Measurements from ENCODE around the gene C2CD5. TPM values are rescaled to one million over a fixed set of nuclear protein-coding genes. Genes with fewer than 3 reads are reported as not detected.

C2CD5 gene
- total and polyA plus RNA-seq, 2 of the 13 experiments (the other 11 are each of a cell fraction or from before 2014, with no cell fraction given): 12.6 to 14.6 TPM

GRCh38 chr12:22473212-22473611 lies 71.1 kb downstream of the C2CD5 start:
- POLR2A ChIA-PET: no interaction called here
- Histone ChIP-seq H3K4me3 (replicated peaks in 1 of 3; ENCODE audit: insufficient read depth in 1 of 3, low read depth in 2 of 3, low read length in 3 of 3) (no peak overlapping the region), H3K9ac (ENCODE audit: insufficient read depth, low read depth, low read length) (no peak overlapping the region), H3K4me2 (ENCODE audit: low read depth, low read length) (no peak overlapping the region), H3K9me3 (ENCODE audit: low read length) (no peaks in the 10 kb centered on the region), H3K36me3 (replicated peaks in 1 of 2; ENCODE audit: control insufficient read depth in 1 of 2, insufficient read depth in 2 of 2, low read length in 2 of 2) (no peaks in the 10 kb centered on the region), H2AFZ (ENCODE audit: low read length) (no peak overlapping the region), H3K79me2 (ENCODE audit: insufficient read depth, low read length) (no peaks in the 10 kb centered on the region), H3K27me3 (ENCODE audit: control insufficient read depth in 1 of 2, insufficient read depth in 2 of 2, low read length in 2 of 2) (no peaks in the 10 kb centered on the region), H3K4me1 (ENCODE audit: insufficient read depth, low read length) (no peaks in the 10 kb centered on the region), H3K27ac (ENCODE audit: extremely low read length, insufficient read depth, low read length) (no peak overlapping the region), H4K20me1 (ENCODE audit: insufficient read depth, low read length) (no peaks in the 10 kb centered on the region)
- ATAC-seq: no peak
- in situ Hi-C loops (cut with HindIII; ENCODE audit: extremely low pct_ligation_motif_present, low pct_unique_long_range_greater_than_20kb) (no loop called here), intact Hi-C loops (cut with micrococcal nuclease; ENCODE audit: unreplicated experiment) (no loop called here)
- FAIRE-seq: no peak
- CTCF ChIA-PET (ENCODE audit: low intra/inter-chr PET ratio, low total read pairs): no interaction called here
- 91% methylated on average over 5 of the region's 5 CpGs for WGBS (ENCODE audit: low lambda C conversion rate)
- TF ChIP-seq ZBTB7B (CRISPR knock-in tag; IDR thresholded peaks at IDR 0.05): no peak
- TF ChIP-seq ZFP91 (CRISPR knock-in tag; IDR thresholded peaks at IDR 0.05; ENCODE audit: borderline replicate concordance): no peak
- TF ChIP-seq SIX4 (CRISPR knock-in tag; IDR thresholded peaks at IDR 0.05): no peak
- TF ChIP-seq ZNF251 (CRISPR knock-in tag; IDR thresholded peaks at IDR 0.05): no peak
- TF ChIP-seq ZNF775 (CRISPR knock-in tag; IDR thresholded peaks at IDR 0.05; ENCODE audit: borderline replicate concordance): no peak
- TF ChIP-seq PITX1 (CRISPR knock-in tag; IDR thresholded peaks at IDR 0.05): no peak
- DNase-seq (ENCODE audit: low spot score): no peak
- no TSS peak for BruUV-seq (replicated peaks)

- TF ChIP-seq SMYD3 (CRISPR knock-in tag; IDR thresholded peaks at IDR 0.05): no peak
- TF ChIP-seq RAD21 (CRISPR knock-in tag; IDR thresholded peaks at IDR 0.05): no peak
- TF ChIP-seq NFKBIZ (CRISPR knock-in tag; IDR thresholded peaks at IDR 0.05): no peak
- TF ChIP-seq HMGA1 (CRISPR knock-in tag; conservative IDR thresholded peaks at IDR 0.05): no peak
- TF ChIP-seq MXD3 (CRISPR knock-in tag; IDR thresholded peaks at IDR 0.05): no peak
- TF ChIP-seq ZNF768 (CRISPR knock-in tag; IDR thresholded peaks at IDR 0.05): no peak
- TF ChIP-seq ZBTB44 (CRISPR knock-in tag; IDR thresholded peaks at IDR 0.05): no peak
- TF ChIP-seq ZBTB7A (CRISPR knock-in tag; IDR thresholded peaks at IDR 0.05): no peak
- TF ChIP-seq ZNF570 (CRISPR knock-in tag; IDR thresholded peaks at IDR 0.05; ENCODE audit: borderline replicate concordance): no peak
- TF ChIP-seq NFRKB (IDR thresholded peaks at IDR 0.05): no peak
- H3K4me2 ChIP-seq (ENCODE audit: low read depth, low read length): no peak overlapping the region
- no peak for DNase-seq (ENCODE audit: low spot score)
- WGBS (ENCODE audit: low lambda C conversion rate): 92% methylated on average over 10 of the region's 10 CpGs
- H3K4me3 ChIP-seq (replicated peaks in 1 of 3; ENCODE audit: insufficient read depth in 1 of 3, low read depth in 2 of 3, low read length in 3 of 3): no peak overlapping the region
- no peaks in the 10 kb centered on the region for H4K20me1 ChIP-seq (ENCODE audit: insufficient read depth, low read length)
- ChIA-PET POLR2A (no interaction called here), CTCF (ENCODE audit: low intra/inter-chr PET ratio, low total read pairs) (no interaction called here)
- no peaks in the 10 kb centered on the region for H3K79me2 ChIP-seq (ENCODE audit: insufficient read depth, low read length)
- no peaks in the 10 kb centered on the region for H3K36me3 ChIP-seq (replicated peaks in 1 of 2; ENCODE audit: control insufficient read depth in 1 of 2, insufficient read depth in 2 of 2, low read length in 2 of 2)
- in situ Hi-C loops (cut with HindIII; ENCODE audit: extremely low pct_ligation_motif_present, low pct_unique_long_range_greater_than_20kb) (no loop called here), intact Hi-C loops (cut with micrococcal nuclease; ENCODE audit: unreplicated experiment) (no loop called here)
- no peak overlapping the region for H2AFZ ChIP-seq (ENCODE audit: low read length)
- no peak overlapping the region for H3K27ac ChIP-seq (ENCODE audit: extremely low read length, insufficient read depth, low read length)
- H3K9ac ChIP-seq (ENCODE audit: insufficient read depth, low read depth, low read length): no peak overlapping the region
- no peak for FAIRE-seq
- H3K9me3 ChIP-seq (ENCODE audit: low read length): no peaks in the 10 kb centered on the region
- BruUV-seq (replicated peaks): no TSS peak
- ATAC-seq: no peak
- H3K27me3 ChIP-seq (ENCODE audit: control insufficient read depth in 1 of 2, insufficient read depth in 2 of 2, low read length in 2 of 2): no peaks in the 10 kb centered on the region
- no peaks in the 10 kb centered on the region for H3K4me1 ChIP-seq (ENCODE audit: insufficient read depth, low read length)
Measured at GRCh38 chr12:22467190-22467589, 77.2 kb downstream of the C2CD5 start.
